Esophagus (tissue), 2 donors: ENCODE results near the gene C8B. TPM values are rescaled to one million over a fixed set of nuclear protein-coding genes. Genes with fewer than 3 reads are reported as not detected.

Experiments used
- H3K27ac ChIP-seq, 2 donors: one replicate each; pipeline ENCODE4 v1.5.1; 2013; ENCODE audit warnings: low read depth in 2 of 2, mild to moderate bottlenecking in 2 of 2, inconsistent platforms in 1 of 2, low read length in 1 of 2, moderate library complexity in 1 of 2
- H3K27me3 ChIP-seq, 2 donors: one replicate each; pipeline ENCODE4 v1.6.1; 2013; ENCODE audit warnings: low read length in 2 of 2, control low read depth in 1 of 2, mild to moderate bottlenecking in 1 of 2; ENCODE audit not compliant: insufficient read depth in 2 of 2, control insufficient read depth in 1 of 2
- H3K36me3 ChIP-seq, 2 donors: one replicate each; pipeline ENCODE4 v1.6.1; 2013; ENCODE audit warnings: low read length in 1 of 2; ENCODE audit not compliant: control insufficient read depth in 2 of 2, insufficient read depth in 2 of 2
- H3K4me1 ChIP-seq, 2 donors: one replicate each; pipeline ENCODE4 v1.6.1; 2013; ENCODE audit warnings: low read length in 1 of 2; ENCODE audit not compliant: control insufficient read depth in 2 of 2, insufficient read depth in 2 of 2
- H3K4me3 ChIP-seq, 2 donors: one replicate each; pipeline ENCODE4 v1.5.1; 2013; ENCODE audit warnings: low read length in 2 of 2, mild to moderate bottlenecking in 2 of 2, low read depth in 1 of 2, moderate library complexity in 1 of 2
- H3K9me3 ChIP-seq, 2 donors: one replicate each; pipeline ENCODE4 v1.6.1; 2013; ENCODE audit warnings: mild to moderate bottlenecking in 2 of 2, low read depth in 1 of 2, low read length in 1 of 2, moderate library complexity in 1 of 2; ENCODE audit not compliant: control insufficient read depth in 2 of 2, insufficient read depth in 1 of 2
- WGBS, 2 donors: extraction: QIAGEN DNeasy Blood & Tissue Kit; methylation state at CpG; one replicate each; pipeline ENCODE4 v1.1.7; 2013; 5-methylcytosine and 5-hydroxymethylcytosine counted together
- polyA plus RNA-seq, 2 donors: library from polyadenylated mRNA; stranded (reverse); fragments of 200-250 nt; gene quantifications; one replicate each; pipeline ENCODE4 v1.2.3, GENCODE V29; 2013
- donor health status: healthy with polysubstance abuse.
- donor health status: Bipolar disorder and iron deficiency.

Gene C8B
- not detected for polyA plus RNA-seq

DNA sequence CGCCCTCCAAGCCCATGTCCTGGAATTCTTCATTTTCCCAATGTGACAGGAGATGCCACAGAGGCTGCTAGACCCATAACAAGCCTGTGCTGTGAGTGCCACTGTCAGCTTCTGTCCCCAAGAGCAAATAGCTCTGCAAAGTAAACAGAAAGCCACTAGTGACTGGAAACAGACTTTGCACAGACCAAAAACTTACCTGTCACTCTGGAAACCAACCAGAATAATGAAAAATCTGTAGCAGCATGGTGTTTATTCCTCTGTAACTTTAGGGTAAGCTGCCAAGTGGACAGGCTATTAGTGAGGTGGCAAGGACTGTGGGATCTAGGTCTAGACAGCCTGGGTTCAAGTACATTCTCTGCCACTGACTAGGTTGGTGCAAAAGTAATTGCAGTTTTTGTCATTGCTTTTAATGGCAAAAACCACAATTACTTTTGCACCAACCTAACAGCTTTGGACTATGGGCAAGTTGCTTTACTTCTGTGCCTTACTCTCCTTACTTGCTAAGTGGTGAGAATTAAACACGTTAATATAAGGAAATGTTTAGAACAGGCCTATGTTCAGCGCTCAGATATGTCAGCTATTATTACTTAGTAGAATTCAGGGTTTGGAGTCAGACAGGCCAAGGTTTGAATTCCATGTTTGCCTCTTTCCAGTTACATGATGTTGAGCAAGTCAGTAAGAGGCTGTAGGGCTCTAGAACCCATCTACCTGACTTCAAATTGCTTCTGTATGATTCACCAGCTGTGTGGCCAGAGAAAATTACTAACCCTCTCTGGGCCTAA, at the start of gene C8B:
C8B (minus strand) TSS at position 100 of the 782 bp plus-strand sequence; CDS start at position 33, 67 bp downstream.
- Histone ChIP-seq H3K36me3 (no peaks in the 10 kb centered on the region), H3K9me3 (peaks cover 0 to 2% of the 10 kb centered on the region in 2 donors), H3K27me3 (peaks cover 0 to 5% of the 10 kb centered on the region in 2 donors), H3K4me1 (no peaks in the 10 kb centered on the region), H3K4me3 (no peak within 1 kb of the TSS), H3K27ac (no peak within 1 kb of the TSS)
- 79 to 90% methylated on average over 3 of the region's 3 CpGs for WGBS, 2 donors

DNA sequence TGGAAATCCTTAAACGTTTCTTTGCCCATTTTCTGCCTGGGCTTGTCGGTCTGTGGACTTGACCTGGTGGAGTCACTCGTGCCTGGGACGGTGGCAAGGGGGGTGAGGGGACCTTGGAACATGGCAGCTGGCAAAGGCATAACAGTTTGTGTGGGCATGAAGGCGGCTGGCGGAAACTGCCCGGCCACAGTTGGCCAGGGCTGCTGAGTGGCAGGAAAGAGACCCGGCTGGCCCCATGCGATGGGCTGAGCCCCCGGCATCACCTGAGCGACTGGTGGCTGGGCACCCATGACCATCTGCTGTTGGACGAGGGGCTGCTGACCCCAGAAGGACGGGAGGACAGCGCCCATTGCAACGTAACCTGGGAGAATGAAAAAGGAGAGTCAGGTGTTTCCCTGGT, 49.3 kb upstream of the C8B start:
- H3K4me1 ChIP-seq = peaks cover 0 to 2% of the 10 kb centered on the region in 2 donors
- H3K9me3 ChIP-seq = no peaks in the 10 kb centered on the region
- no peak overlapping the region for H3K4me3 ChIP-seq
- H3K36me3 ChIP-seq = no peaks in the 10 kb centered on the region
- 90 to 95% methylated on average over 15 of the region's 15 CpGs for WGBS, 2 donors
- no peak overlapping the region for H3K27ac ChIP-seq
- no peaks in the 10 kb centered on the region for H3K27me3 ChIP-seq

DNA sequence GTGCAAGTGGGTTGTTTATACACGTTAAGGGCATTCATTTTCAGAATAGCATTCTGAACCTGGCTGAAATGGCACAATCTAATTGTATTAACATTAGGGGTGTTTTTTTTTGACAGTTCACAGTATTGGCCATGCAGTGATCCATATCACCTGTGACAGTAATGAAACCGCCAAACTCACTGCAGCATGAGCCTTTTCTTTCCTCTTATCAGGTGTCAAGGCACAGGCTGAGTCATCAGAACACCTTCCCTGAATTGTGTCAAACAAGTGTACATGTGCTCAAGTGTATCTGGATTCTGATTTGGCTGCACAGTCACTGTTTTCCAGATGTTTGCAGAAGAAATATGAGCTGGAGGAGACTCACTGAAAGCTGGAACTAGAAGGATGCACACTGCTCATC, 47.7 kb upstream of the C8B start:
- H3K4me3 ChIP-seq = no peak overlapping the region
- no peak overlapping the region for H3K27ac ChIP-seq
- peaks cover 0 to 2% of the 10 kb centered on the region in 2 donors for H3K4me1 ChIP-seq
- H3K36me3 ChIP-seq = no peaks in the 10 kb centered on the region
- no peaks in the 10 kb centered on the region for H3K27me3 ChIP-seq
- WGBS, 2 donors = 39 to 48% methylated on average over 2 of the region's 2 CpGs
- no peaks in the 10 kb centered on the region for H3K9me3 ChIP-seq

GRCh38 chr1:57012315-57012714, 46.5 kb upstream of the C8B start:
- Histone ChIP-seq H3K4me1 (peaks cover 0 to 2% of the 10 kb centered on the region in 2 donors), H3K4me3 (no peak overlapping the region), H3K27ac (no peak overlapping the region), H3K9me3 (no peaks in the 10 kb centered on the region), H3K27me3 (no peaks in the 10 kb centered on the region), H3K36me3 (no peaks in the 10 kb centered on the region)
- 86% methylated on average over 1 of the region's 1 CpG for WGBS, 2 donors

DNA sequence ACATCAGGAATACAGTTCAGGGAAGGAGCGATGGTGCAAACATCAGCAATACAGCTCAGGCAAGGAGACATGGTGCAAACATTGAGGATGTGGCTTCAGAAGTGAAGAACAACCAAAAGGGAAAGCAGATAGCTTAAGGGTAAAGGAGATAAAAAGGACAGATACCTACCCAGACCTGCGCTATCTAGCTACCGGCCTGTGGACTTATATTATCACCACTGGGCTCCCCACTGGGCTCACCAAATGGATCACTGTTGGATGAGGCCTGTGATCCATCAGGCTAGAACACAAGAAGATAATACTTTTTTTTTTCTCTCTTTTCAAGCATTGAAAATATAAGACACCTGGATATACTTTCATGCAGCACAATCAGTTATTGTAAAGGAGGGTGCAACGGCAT, 44.7 kb upstream of the C8B start:
- no peak overlapping the region for H3K27ac ChIP-seq
- no peaks in the 10 kb centered on the region for H3K9me3 ChIP-seq
- no peaks in the 10 kb centered on the region for H3K36me3 ChIP-seq
- H3K27me3 ChIP-seq = no peaks in the 10 kb centered on the region
- no peak overlapping the region for H3K4me3 ChIP-seq
- peaks cover 0 to 2% of the 10 kb centered on the region in 2 donors for H3K4me1 ChIP-seq
- 88 to 91% methylated on average over 4 of the region's 4 CpGs for WGBS, 2 donors

DNA sequence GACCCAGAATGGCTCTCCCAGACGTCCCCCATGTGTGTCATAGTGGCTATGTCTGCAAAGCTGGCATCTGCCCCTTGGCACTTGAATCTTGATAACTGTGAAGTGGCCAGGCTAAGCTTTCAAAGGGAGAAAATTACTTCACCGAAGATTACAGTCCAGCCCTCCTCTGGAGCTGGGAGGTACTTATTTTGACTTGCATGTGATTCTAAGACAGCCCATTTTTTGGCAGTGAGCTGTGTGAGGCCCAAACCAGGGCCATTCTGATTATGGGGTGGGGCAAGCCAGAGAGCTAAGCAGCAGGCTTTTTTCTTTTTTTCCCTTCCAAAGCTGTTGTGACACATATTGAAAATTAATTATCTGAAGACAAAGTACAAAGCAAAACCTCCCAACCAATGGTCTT, 42.1 kb upstream of the C8B start:
- no peaks in the 10 kb centered on the region for H3K4me1 ChIP-seq
- no peaks in the 10 kb centered on the region for H3K36me3 ChIP-seq
- WGBS, 2 donors = 38 to 46% methylated on average over 2 of the region's 2 CpGs

DNA sequence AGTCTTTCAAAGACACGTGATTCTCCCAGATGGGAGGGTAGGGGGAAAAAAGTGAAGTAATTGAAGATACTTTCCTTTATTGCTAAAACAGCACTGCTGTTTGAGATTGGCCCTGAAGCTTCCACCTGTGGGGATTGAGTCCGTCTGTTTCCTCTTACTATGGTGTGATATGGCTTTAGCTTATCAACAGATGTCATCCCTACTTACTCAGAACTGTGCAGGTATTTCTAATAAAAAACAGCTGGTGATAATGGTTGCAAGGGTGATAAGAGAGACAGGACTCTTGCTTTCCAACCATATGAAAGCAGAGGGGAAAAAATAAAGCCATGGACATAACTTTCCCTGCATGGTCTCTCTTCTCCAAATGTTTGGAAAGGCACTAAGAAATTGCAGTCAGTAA, 41.7 kb upstream of the C8B start:
- no peak overlapping the region for H3K27ac ChIP-seq
- no peaks in the 10 kb centered on the region for H3K27me3 ChIP-seq
- no peaks in the 10 kb centered on the region for H3K9me3 ChIP-seq
- H3K4me3 ChIP-seq = no peak overlapping the region
- 63 to 68% methylated on average over 2 of the region's 2 CpGs for WGBS, 2 donors
- no peaks in the 10 kb centered on the region for H3K4me1 ChIP-seq
- H3K36me3 ChIP-seq = no peaks in the 10 kb centered on the region

More for the DNA sequence above, 42.1 kb upstream of the C8B start:
- Histone ChIP-seq H3K9me3 (no peaks in the 10 kb centered on the region), H3K4me3 (no peak overlapping the region), H3K27me3 (no peaks in the 10 kb centered on the region), H3K27ac (no peak overlapping the region)

GRCh38 chr1:57003398-57004139, 37.8 kb upstream of the C8B start:
- Histone ChIP-seq H3K4me1 (no peaks in the 10 kb centered on the region), H3K27me3 (no peaks in the 10 kb centered on the region), H3K36me3 (no peaks in the 10 kb centered on the region), H3K27ac (no peak overlapping the region), H3K4me3 (no peak overlapping the region), H3K9me3 (no peaks in the 10 kb centered on the region)
- 52 to 55% methylated on average over 4 of the region's 4 CpGs for WGBS, 2 donors

DNA sequence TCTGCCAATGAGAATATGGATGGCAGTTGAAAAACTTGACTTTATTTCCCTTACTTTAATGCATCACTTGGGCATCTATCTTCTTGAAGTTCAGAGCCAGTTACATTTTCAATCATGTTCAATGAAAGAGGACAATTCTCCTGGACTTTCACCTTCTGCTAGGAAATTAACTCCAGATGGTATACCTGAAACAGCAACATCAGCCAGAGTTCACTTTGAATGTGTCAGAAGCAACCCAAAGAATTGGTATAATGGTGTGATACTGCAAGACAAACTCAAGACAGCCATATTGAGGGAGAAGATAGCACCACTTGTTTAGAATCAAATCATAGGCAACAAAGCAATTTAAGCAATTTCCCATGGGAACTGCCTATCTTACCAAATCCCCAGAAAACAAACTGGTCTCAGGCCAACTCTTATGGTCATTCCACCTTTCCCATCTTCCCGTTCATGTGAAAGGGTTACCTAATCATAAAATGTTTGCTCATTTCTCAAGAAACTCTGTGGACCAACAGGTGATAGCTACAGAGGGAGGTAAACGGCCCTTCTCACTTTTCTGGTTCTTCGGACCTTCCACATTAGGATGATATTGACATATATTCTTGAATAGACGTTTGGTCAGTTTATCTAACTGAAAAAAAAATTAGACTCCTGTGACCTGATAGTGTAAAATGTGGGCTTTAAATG, 29.7 kb upstream of the C8B start:
- H3K9me3 ChIP-seq = no peaks in the 10 kb centered on the region
- H3K4me1 ChIP-seq = no peaks in the 10 kb centered on the region
- H3K27ac ChIP-seq = no peak overlapping the region
- no peaks in the 10 kb centered on the region for H3K36me3 ChIP-seq
- peaks cover 0 to 2% of the 10 kb centered on the region in 2 donors for H3K27me3 ChIP-seq
- 83 to 87% methylated on average over 4 of the region's 4 CpGs for WGBS, 2 donors
- H3K4me3 ChIP-seq = no peak overlapping the region
